ENCODE results near the gene GADD45A. TPM values are rescaled to one million over a fixed set of nuclear protein-coding genes. Genes with fewer than 3 reads are reported as not detected.

The GADD45A gene
- total RNA-seq, 1 experiment from 2014 or later: 34.5 TPM

- no peak for TF ChIP-seq ELF4 (CRISPR knock-in tag; IDR thresholded peaks at IDR 0.05; ENCODE audit: low read depth)
- no peak for TF ChIP-seq PREB (CRISPR knock-in tag; IDR thresholded peaks at IDR 0.05; ENCODE audit: borderline replicate concordance)
Observed at GRCh38 chr1:67715819-67716218, 30.8 kb downstream of the GADD45A start (continued).

- no peaks in the 10 kb centered on the region for H3K9me3 Mint-ChIP-seq
- TF ChIP-seq FOXJ3 (CRISPR knock-in tag; IDR thresholded peaks at IDR 0.05; ENCODE audit: borderline replicate concordance) (no peak), ZNF121 (CRISPR knock-in tag; IDR thresholded peaks at IDR 0.05) (no peak), ESRRA (CRISPR knock-in tag; IDR thresholded peaks at IDR 0.05; ENCODE audit: borderline replicate concordance) (no peak), ZNF423 (CRISPR knock-in tag; IDR thresholded peaks at IDR 0.05) (no peak), SOX15 (CRISPR knock-in tag; IDR thresholded peaks at IDR 0.05) (no peak), ZNF317 (CRISPR knock-in tag; IDR thresholded peaks at IDR 0.05; ENCODE audit: borderline replicate concordance, low read depth) (no peak), HMGA2 (CRISPR knock-in tag; IDR thresholded peaks at IDR 0.05) (no peak), SMAD3 (CRISPR knock-in tag; IDR thresholded peaks at IDR 0.05; ENCODE audit: borderline replicate concordance) (no peak), ZNF532 (CRISPR knock-in tag; IDR thresholded peaks at IDR 0.05; ENCODE audit: borderline replicate concordance) (no peak), ERG (CRISPR knock-in tag; IDR thresholded peaks at IDR 0.05) (no peak), ZSCAN18 (CRISPR knock-in tag; IDR thresholded peaks at IDR 0.05) (no peak), ZMAT4 (CRISPR knock-in tag; IDR thresholded peaks at IDR 0.05) (no peak), MXD4 (CRISPR knock-in tag; IDR thresholded peaks at IDR 0.05; ENCODE audit: borderline replicate concordance) (no peak), MYBL2 (CRISPR knock-in tag; IDR thresholded peaks at IDR 0.05) (no peak), E2F4 (CRISPR knock-in tag; IDR thresholded peaks at IDR 0.05; ENCODE audit: borderline replicate concordance, low read depth) (no peak), ELF4 (CRISPR knock-in tag; IDR thresholded peaks at IDR 0.05; ENCODE audit: low read depth) (no peak)
- ATAC-seq: no peak
- no peaks in the 10 kb centered on the region for H3K36me3 Mint-ChIP-seq
- no peaks in the 10 kb centered on the region for H3K27me3 Mint-ChIP-seq (ENCODE audit: low read depth)
- H3K4me1 Mint-ChIP-seq: peaks cover 20% of the 10 kb centered on the region
- ChIA-PET POLR2A (no interaction called here), CTCF (interaction anchor here (1.8 kb wide), 1 partner anchor 50 kb away, joined by 5 read pairs; no protein-coding TSS in a partner anchor)
- no peak overlapping the region for H3K27ac Mint-ChIP-seq
- H3K4me3 Mint-ChIP-seq: no peak overlapping the region
- no peak for DNase-seq (ENCODE audit: low spot score)
Observed at GRCh38 chr1:67716800-67717199, 31.8 kb downstream of the GADD45A start.

Measured in WTC11 (cell line).